ENCODE measurements around the gene UGT2B17. TPM values are rescaled to one million over a fixed set of nuclear protein-coding genes. Genes with fewer than 3 reads are reported as not detected.

Gene UGT2B17
- polyA plus RNA-seq, 1 of the 3 experiments (the other 2 are of a cell fraction) = not detected

GRCh38 chr4:68591204-68591603 lies 15.1 kb upstream of the UGT2B17 start (continued):
- no peak for TF ChIP-seq REST (IDR thresholded peaks at IDR 0.05; ENCODE audit: low read depth, low read length)
- TF ChIP-seq RCOR1 (IDR thresholded peaks at IDR 0.05; ENCODE audit: low read length) = no peak
- no peak for TF ChIP-seq MAX (IDR thresholded peaks at IDR 0.05; ENCODE audit: low read depth)
- no peak for TF ChIP-seq FOXJ3 (CRISPR knock-in tag; IDR thresholded peaks at IDR 0.05)
- TF ChIP-seq MXI1 (IDR thresholded peaks at IDR 0.05; ENCODE audit: low read depth, low read length) = no peak
- no peak for TF ChIP-seq ELF1 (IDR thresholded peaks at IDR 0.05)
- no peak for TF ChIP-seq POLR2AphosphoS5 (IDR thresholded peaks at IDR 0.05; ENCODE audit: low read depth, low read length)
- TF ChIP-seq RFX5 (IDR thresholded peaks at IDR 0.05; ENCODE audit: low read length) = no peak
- TF ChIP-seq USF1 (IDR thresholded peaks at IDR 0.05; ENCODE audit: borderline replicate concordance, low read depth) = no peak

DNA sequence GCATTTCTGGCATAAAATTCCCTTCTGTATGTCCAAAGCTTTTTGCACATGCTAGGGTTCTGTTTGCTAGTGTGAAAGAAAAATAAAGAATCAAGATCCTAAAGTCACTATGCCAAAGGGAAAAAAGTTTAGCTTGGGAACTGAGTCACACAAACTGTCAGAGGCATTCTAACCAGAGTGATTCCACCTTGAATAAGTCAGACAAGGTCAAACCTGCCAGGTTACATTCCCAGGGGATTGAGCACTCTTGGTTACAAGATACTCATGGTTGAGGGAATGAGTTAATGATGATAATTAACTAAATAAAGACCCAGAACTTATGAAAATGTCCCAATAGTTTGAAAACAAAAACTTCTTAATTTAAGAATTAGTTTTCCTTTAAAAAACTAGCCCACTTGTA lies 13.7 kb upstream of the UGT2B17 start:
- no peaks in the 10 kb centered on the region for H3K79me2 ChIP-seq (ENCODE audit: insufficient read depth)
- H3K9ac ChIP-seq = no peak overlapping the region
- no peak for DNase-seq
- H3K9me2 ChIP-seq = no peaks in the 10 kb centered on the region
- H3K4me1 ChIP-seq (ENCODE audit: control insufficient read depth in 1 of 2, insufficient read depth in 2 of 2, low read depth in 1 of 2, low read length in 1 of 2) = no peaks in the 10 kb centered on the region
- no peaks in the 10 kb centered on the region for H4K20me1 ChIP-seq (ENCODE audit: insufficient read depth)
- H3K27ac ChIP-seq (ENCODE audit: low read depth in 2 of 2, low read length in 1 of 2) = no peak overlapping the region
- TF ChIP-seq YY1 (IDR thresholded peaks at IDR 0.05; ENCODE audit: low read depth) = no peak
- no peak for TF ChIP-seq MAX (IDR thresholded peaks at IDR 0.05; ENCODE audit: low read depth)
- TF ChIP-seq EP300 (IDR thresholded peaks at IDR 0.05; ENCODE audit: borderline replicate concordance in 1 of 2, low read depth in 1 of 2, low read length in 1 of 2) = no peak
- TF ChIP-seq, protein P1, sequence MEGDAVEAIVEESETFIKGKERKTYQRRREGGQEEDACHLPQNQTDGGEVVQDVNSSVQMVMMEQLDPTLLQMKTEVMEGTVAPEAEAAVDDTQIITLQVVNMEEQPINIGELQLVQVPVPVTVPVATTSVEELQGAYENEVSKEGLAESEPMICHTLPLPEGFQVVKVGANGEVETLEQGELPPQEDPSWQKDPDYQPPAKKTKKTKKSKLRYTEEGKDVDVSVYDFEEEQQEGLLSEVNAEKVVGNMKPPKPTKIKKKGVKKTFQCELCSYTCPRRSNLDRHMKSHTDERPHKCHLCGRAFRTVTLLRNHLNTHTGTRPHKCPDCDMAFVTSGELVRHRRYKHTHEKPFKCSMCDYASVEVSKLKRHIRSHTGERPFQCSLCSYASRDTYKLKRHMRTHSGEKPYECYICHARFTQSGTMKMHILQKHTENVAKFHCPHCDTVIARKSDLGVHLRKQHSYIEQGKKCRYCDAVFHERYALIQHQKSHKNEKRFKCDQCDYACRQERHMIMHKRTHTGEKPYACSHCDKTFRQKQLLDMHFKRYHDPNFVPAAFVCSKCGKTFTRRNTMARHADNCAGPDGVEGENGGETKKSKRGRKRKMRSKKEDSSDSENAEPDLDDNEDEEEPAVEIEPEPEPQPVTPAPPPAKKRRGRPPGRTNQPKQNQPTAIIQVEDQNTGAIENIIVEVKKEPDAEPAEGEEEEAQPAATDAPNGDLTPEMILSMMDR (IDR thresholded peaks at IDR 0.05) = no peak
- TF ChIP-seq TAF1 (IDR thresholded peaks at IDR 0.05; ENCODE audit: borderline replicate concordance, low read depth, low read length) = no peak
- TF ChIP-seq GABPA (IDR thresholded peaks at IDR 0.05; ENCODE audit: low read depth) = no peak
- ChIA-PET POLR2A (no interaction called here), CTCF (interaction anchor here (1.7 kb wide), 1 partner anchor 16 kb away, joined by 4 read pairs; no protein-coding TSS in a partner anchor)
- H2AFZ ChIP-seq (ENCODE audit: low read depth) = no peak overlapping the region
- H3K4me3 ChIP-seq (ENCODE audit: low read depth in 2 of 2, low read length in 1 of 2) = no peak overlapping the region
- no peaks in the 10 kb centered on the region for H3K9me3 ChIP-seq
- no peaks in the 10 kb centered on the region for H3K36me3 ChIP-seq (replicated peaks in 1 of 2; ENCODE audit: control insufficient read depth in 1 of 2, insufficient read depth in 2 of 2, low read length in 1 of 2)
- no peaks in the 10 kb centered on the region for H3K27me3 ChIP-seq (ENCODE audit: insufficient read depth)
- no peaks in the 10 kb centered on the region for H3F3A ChIP-seq (replicated peaks; ENCODE audit: insufficient read depth)
- H3K4me2 ChIP-seq = no peak overlapping the region

Measured in SK-N-SH (cell line).